Ishikawa (cell line): Measurements from ENCODE around the gene DMD.

Source experiments
- CEBPB ChIP-seq: IDR thresholded peaks from 2 replicates; pipeline ENCODE4 v1.6.1; 2012
- CREB1 ChIP-seq: IDR thresholded peaks from 2 replicates; pipeline ENCODE4 v1.6.1; 2012; ENCODE audit warnings: low read depth
- EGR1 ChIP-seq: IDR thresholded peaks from 2 replicates; pipeline ENCODE4 v1.6.1; 2012
- EP300 ChIP-seq: IDR thresholded peaks from 2 replicates; pipeline ENCODE4 v1.6.1; 2012; ENCODE audit warnings: borderline replicate concordance
- FOXM1 ChIP-seq: IDR thresholded peaks from 2 replicates; pipeline ENCODE4 v1.6.1; 2012; ENCODE audit warnings: low read depth, borderline replicate concordance
- MAX ChIP-seq: IDR thresholded peaks from 2 replicates; pipeline ENCODE4 v1.6.1; 2012
- NFIC ChIP-seq: IDR thresholded peaks from 2 replicates; pipeline ENCODE4 v1.6.1; 2012
- RAD21 ChIP-seq: IDR thresholded peaks from 2 replicates; pipeline ENCODE4 v1.6.1; 2012; ENCODE audit warnings: low read depth
- REST ChIP-seq: IDR thresholded peaks from 2 replicates; pipeline ENCODE4 v1.6.1; 2012; ENCODE audit warnings: low read depth, mild to moderate bottlenecking
- TAF1 ChIP-seq: IDR thresholded peaks from 2 replicates; pipeline ENCODE4 v1.6.1; 2012; ENCODE audit warnings: low read depth, mild to moderate bottlenecking
- TCF12 ChIP-seq: IDR thresholded peaks from 2 replicates; pipeline ENCODE4 v1.6.1; 2012; ENCODE audit warnings: low read depth
- TEAD4 ChIP-seq: IDR thresholded peaks from 2 replicates; pipeline ENCODE4 v1.6.1; 2012
- USF1 ChIP-seq: IDR thresholded peaks from 2 replicates; pipeline ENCODE4 v1.6.1; 2012
- YY1 ChIP-seq: IDR thresholded peaks from 2 replicates; pipeline ENCODE4 v1.6.1; 2012; ENCODE audit warnings: low read depth
- ZBTB7A ChIP-seq: IDR thresholded peaks from 2 replicates; pipeline ENCODE4 v1.6.1; 2012; ENCODE audit warnings: low read depth

Gene DMD

GRCh38 chrX:32929040-32929439 lies 282.3 kb downstream of the DMD start:
- TF ChIP-seq TCF12 (no peak), CEBPB (no peak), MAX (no peak), EGR1 (no peak), YY1 (no peak)

GRCh38 chrX:32896088-32896487 lies 315.3 kb downstream of the DMD start:
- TF ChIP-seq NFIC (no peak), ZBTB7A (no peak), CEBPB (no peak), MAX (no peak), REST (no peak), USF1 (no peak), TCF12 (no peak), TAF1 (no peak), CREB1 (no peak), TEAD4 (no peak), YY1 (no peak), EP300 (no peak), EGR1 (no peak), FOXM1 (no peak), RAD21 (no peak)

GRCh38 chrX:32894679-32895078 lies 316.7 kb downstream of the DMD start:
- TF ChIP-seq CREB1 (no peak), EP300 (no peak), TEAD4 (no peak), ZBTB7A (no peak), RAD21 (no peak), TCF12 (no peak), REST (no peak), TAF1 (no peak), MAX (no peak), YY1 (no peak)

GRCh38 chrX:32893751-32894150 lies 317.6 kb downstream of the DMD start:
- no peak for TF ChIP-seq FOXM1
- TF ChIP-seq USF1 = no peak
- TF ChIP-seq TEAD4 = no peak
- TF ChIP-seq REST = no peak
- TF ChIP-seq CREB1 = no peak
- TF ChIP-seq EGR1 = no peak
- no peak for TF ChIP-seq TCF12
- TF ChIP-seq RAD21 = no peak
- no peak for TF ChIP-seq YY1
- TF ChIP-seq TAF1 = no peak
- no peak for TF ChIP-seq CEBPB
- no peak for TF ChIP-seq MAX
- TF ChIP-seq EP300 = no peak
- TF ChIP-seq NFIC = no peak
